Measurements from ENCODE around the gene SLC38A10. TPM values are rescaled to one million over a fixed set of nuclear protein-coding genes. Genes with fewer than 3 reads are reported as not detected.

SLC38A10 gene
- total RNA-seq, 3 donors from 2014 or later (not counting 1 experiment from before 2014, with no cell fraction given), result 72.2 to 104 (median 90.5) TPM

GRCh38 chr17:81219476-81220180 lies 75.5 kb downstream of the SLC38A10 start:
- no peaks in the 10 kb centered on the region for H3K27me3 Mint-ChIP-seq (ENCODE audit: low read depth in 2 of 2)

DNA sequence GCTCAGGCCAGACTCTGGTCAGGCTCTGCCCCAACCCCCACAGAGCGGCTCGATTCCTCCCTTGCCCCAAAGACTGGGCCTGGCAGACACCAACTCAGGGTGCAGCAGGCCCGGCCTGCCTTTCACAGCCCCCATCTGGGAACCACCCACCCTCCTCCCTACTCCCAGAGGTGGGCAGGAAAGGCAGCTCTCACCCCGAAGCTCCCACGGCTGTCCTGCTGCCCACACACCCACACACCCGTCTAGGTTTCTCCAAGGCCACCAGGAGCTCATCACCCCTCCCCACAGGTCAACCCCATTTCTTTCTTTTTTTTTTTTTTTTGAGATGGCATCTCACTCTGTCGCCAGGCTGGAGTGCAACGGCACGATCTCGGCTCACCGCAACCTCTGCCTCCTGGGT lies 76.1 kb downstream of the SLC38A10 start:
- ATAC-seq (no peak), DNase-seq (no peak)
- Mint-ChIP-seq H3K36me3 (no peaks in the 10 kb centered on the region), H3K9me3 (no peaks in the 10 kb centered on the region), H3K27me3 (ENCODE audit: low read depth in 2 of 2) (no peaks in the 10 kb centered on the region), H3K4me3 (no peak overlapping the region), H3K4me1 (peaks cover 12 to 18% of the 10 kb centered on the region in 2 donors), H3K27ac (no peak overlapping the region)
- H3K4me1 ChIP-seq (ENCODE audit: control insufficient read depth, insufficient read depth, low read length), result peaks cover 21% of the 10 kb centered on the region
- H3K27ac ChIP-seq (ENCODE audit: low read length), result no peak overlapping the region
- WGBS (ENCODE audit: insufficient coverage), result 92% methylated on average over 11 of the region's 11 CpGs
- H3K4me3 ChIP-seq (ENCODE audit: low read length), result no peak overlapping the region
- intact Hi-C loops (cut with micrococcal nuclease), result no loop called here
- TF ChIP-seq CTCF (IDR thresholded peaks at IDR 0.05), result no peak
- H3K9me3 ChIP-seq (ENCODE audit: control insufficient read depth, insufficient read depth, low read length), result no peaks in the 10 kb centered on the region
- H3K36me3 ChIP-seq (ENCODE audit: control insufficient read depth, insufficient read depth, low read length), result no peaks in the 10 kb centered on the region
- no peaks in the 10 kb centered on the region for H3K27me3 ChIP-seq (ENCODE audit: control insufficient read depth, insufficient read depth, low read length)

More at GRCh38 chr17:81219476-81220180, 75.5 kb downstream of the SLC38A10 start:
- no peak overlapping the region for H3K27ac Mint-ChIP-seq
- no peak overlapping the region for H3K4me3 ChIP-seq (ENCODE audit: low read length)
- no peak overlapping the region for H3K4me3 Mint-ChIP-seq
- no peaks in the 10 kb centered on the region for H3K36me3 ChIP-seq (ENCODE audit: control insufficient read depth, insufficient read depth, low read length)
- no peaks in the 10 kb centered on the region for H3K9me3 ChIP-seq (ENCODE audit: control insufficient read depth, insufficient read depth, low read length)
- H3K27ac ChIP-seq (ENCODE audit: low read length), result no peak overlapping the region
- intact Hi-C loops (cut with micrococcal nuclease), result no loop called here
- WGBS (ENCODE audit: insufficient coverage), result 97% methylated on average over 24 of the region's 24 CpGs
- TF ChIP-seq CTCF (IDR thresholded peaks at IDR 0.05), result no peak
- H3K36me3 Mint-ChIP-seq, result no peaks in the 10 kb centered on the region
- peaks cover 13 to 18% of the 10 kb centered on the region in 2 donors for H3K4me1 Mint-ChIP-seq
- no peaks in the 10 kb centered on the region for H3K27me3 ChIP-seq (ENCODE audit: control insufficient read depth, insufficient read depth, low read length)
- ATAC-seq (no peak), DNase-seq (no peak)
- no peaks in the 10 kb centered on the region for H3K9me3 Mint-ChIP-seq
- H3K4me1 ChIP-seq (ENCODE audit: control insufficient read depth, insufficient read depth, low read length), result peaks cover 22% of the 10 kb centered on the region

DNA sequence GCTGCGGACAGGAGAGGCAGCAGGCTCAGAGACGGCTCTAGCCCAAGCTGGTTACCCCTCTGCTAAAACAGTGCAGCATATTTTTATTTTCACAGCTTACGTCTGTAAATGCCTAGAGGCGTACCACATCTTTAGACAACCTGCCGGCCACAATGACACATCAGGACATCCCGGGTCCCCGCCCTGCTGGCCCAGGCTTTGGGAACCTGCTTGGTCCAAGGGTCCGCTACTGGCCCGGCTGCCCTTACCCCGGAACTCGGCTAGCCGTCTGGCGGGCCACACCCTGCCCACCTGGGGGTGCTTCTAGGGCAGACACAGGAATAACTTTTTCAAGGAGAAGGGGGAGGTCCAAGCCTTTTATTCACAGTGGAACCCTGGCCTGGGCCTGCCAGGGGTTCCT lies 76.6 kb downstream of the SLC38A10 start:
- Histone ChIP-seq H3K27me3 (ENCODE audit: control insufficient read depth, insufficient read depth, low read length) (no peaks in the 10 kb centered on the region), H3K9me3 (ENCODE audit: control insufficient read depth, insufficient read depth, low read length) (no peaks in the 10 kb centered on the region), H3K4me3 (ENCODE audit: low read length) (no peak overlapping the region), H3K27ac (ENCODE audit: low read length) (no peak overlapping the region), H3K4me1 (ENCODE audit: control insufficient read depth, insufficient read depth, low read length) (peaks cover 16% of the 10 kb centered on the region), H3K36me3 (ENCODE audit: control insufficient read depth, insufficient read depth, low read length) (no peaks in the 10 kb centered on the region)
- no peaks in the 10 kb centered on the region for H3K27me3 Mint-ChIP-seq (ENCODE audit: low read depth in 2 of 2)
- H3K36me3 Mint-ChIP-seq, result no peaks in the 10 kb centered on the region
- DNase-seq, result no peak
- 89% methylated on average over 13 of the region's 13 CpGs for WGBS (ENCODE audit: insufficient coverage)
- no peak for ATAC-seq
- H3K27ac Mint-ChIP-seq, result no peak overlapping the region
- no peaks in the 10 kb centered on the region for H3K9me3 Mint-ChIP-seq
- no peak for TF ChIP-seq CTCF (IDR thresholded peaks at IDR 0.05)
- H3K4me3 Mint-ChIP-seq, result no peak overlapping the region
- peaks cover 7 to 12% of the 10 kb centered on the region in 2 donors for H3K4me1 Mint-ChIP-seq
- intact Hi-C loops (cut with micrococcal nuclease), result no loop called here

- no peak overlapping the region for H3K4me3 ChIP-seq (ENCODE audit: low read length)
- no peaks in the 10 kb centered on the region for H3K36me3 ChIP-seq (ENCODE audit: control insufficient read depth, insufficient read depth, low read length)
- WGBS (ENCODE audit: insufficient coverage), result 95% methylated on average over 16 of the region's 18 CpGs
- H3K36me3 Mint-ChIP-seq, result no peaks in the 10 kb centered on the region
- H3K27ac Mint-ChIP-seq, result no peak overlapping the region
- no peaks in the 10 kb centered on the region for H3K9me3 ChIP-seq (ENCODE audit: control insufficient read depth, insufficient read depth, low read length)
- H3K4me1 Mint-ChIP-seq, result peaks cover 5 to 6% of the 10 kb centered on the region in 2 donors
- H3K4me3 Mint-ChIP-seq, result no peak overlapping the region
- DNase-seq (no peak), ATAC-seq (no peak)
- H3K9me3 Mint-ChIP-seq, result no peaks in the 10 kb centered on the region
- no peak overlapping the region for H3K27ac ChIP-seq (ENCODE audit: low read length)
- no peak for TF ChIP-seq CTCF (IDR thresholded peaks at IDR 0.05)
- intact Hi-C loops (cut with micrococcal nuclease), result no loop called here
- H3K27me3 Mint-ChIP-seq (ENCODE audit: low read depth in 2 of 2), result no peaks in the 10 kb centered on the region
- H3K27me3 ChIP-seq (ENCODE audit: control insufficient read depth, insufficient read depth, low read length), result no peaks in the 10 kb centered on the region
- H3K4me1 ChIP-seq (ENCODE audit: control insufficient read depth, insufficient read depth, low read length), result peaks cover 13% of the 10 kb centered on the region
These were observed 77.6 kb downstream of the SLC38A10 start for GRCh38 chr17:81217491-81217890.

All from natural killer cell (primary cell).